AG08396 (cell line): Measurements from ENCODE around the gene MPP7.

Experiments
- DNase-seq: peaks from one replicate; pipeline ENCODE4 v3.0.0; 2012; ENCODE audit warnings: low spot score, mixed read lengths

The MPP7 gene

GRCh38 chr10:28266449-28267224 lies 36.2 kb downstream of the MPP7 start:
- no peak for DNase-seq

DNA sequence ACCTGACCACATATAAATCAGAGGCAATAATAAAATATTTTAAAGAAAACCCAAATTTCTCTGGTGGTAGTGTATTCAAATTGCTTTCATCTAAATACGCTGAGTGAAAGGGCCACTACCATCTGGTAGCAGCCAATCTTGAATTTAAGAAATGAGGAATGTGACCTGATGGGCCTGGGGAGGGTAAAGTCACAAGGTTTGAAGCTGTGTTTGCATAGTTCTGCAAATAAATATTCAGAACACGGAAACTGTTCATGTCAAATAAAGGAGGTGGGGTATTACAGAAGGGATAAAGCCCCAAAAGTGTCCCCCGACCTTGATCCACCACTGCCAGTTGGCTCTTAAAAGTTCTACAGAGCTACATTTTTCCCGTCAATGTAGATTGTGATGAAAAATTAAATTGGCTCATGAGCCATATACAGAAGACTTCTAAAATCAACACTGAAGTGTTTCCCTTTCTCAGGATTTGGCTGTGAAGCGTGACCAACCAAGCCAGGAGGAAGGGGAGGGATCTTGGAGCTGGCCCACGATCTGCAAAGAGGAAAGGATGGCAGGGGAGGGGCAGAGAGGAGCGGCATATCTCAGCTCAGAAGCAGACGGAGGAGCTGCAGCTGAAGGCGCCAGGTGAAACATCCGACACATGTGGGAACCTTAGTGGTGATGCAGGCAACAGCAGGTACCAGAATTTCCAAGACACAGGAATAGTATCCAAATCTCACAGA lies 39.6 kb downstream of the MPP7 start:
- no peak for DNase-seq

DNA sequence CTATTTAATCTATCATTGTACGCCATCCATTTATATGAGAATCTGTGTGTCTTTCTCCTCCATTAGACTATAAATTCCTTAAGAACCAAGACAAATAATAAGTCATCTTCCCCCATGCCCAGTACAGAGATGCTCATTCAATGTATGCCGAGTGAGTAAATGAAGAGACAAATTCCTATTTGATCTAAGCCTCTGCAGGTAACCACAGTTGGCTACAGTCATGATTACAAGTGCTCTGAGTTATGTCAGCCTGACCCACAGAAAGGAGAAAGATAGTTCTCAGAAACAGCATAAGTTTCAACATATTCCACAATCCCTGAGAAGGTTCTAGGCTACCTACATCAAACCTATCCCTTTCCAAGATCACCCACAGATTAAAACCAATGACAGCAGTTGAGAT lies 46.1 kb downstream of the MPP7 start:
- DNase-seq, result no peak

GRCh38 chr10:28254290-28254985 lies 48.4 kb downstream of the MPP7 start:
- DNase-seq, result no peak

- no peak for DNase-seq
These were observed 49.6 kb downstream of the MPP7 start for GRCh38 chr10:28253169-28253785.
